GM10248 (cell line): Measurements from ENCODE around the gene B3GALT2.

ENCODE experiments used
- CTCF ChIA-PET: fragments of 300-600 bp; sonication (Branson Sonifier 250); formaldehyde crosslinking; extraction: SDS; loops from one replicate; lab custom pipeline; 2021; ENCODE audit warnings: antibody characterized with exemption; lab: Yijun Ruan, JAX
- POLR2A ChIA-PET: fragments of 350-650 bp; sonication (Branson Sonifier 250); formaldehyde crosslinking; extraction: SDS; loops from one replicate; lab custom pipeline; 2020; ENCODE audit warnings: antibody characterized with exemption; lab: Yijun Ruan, JAX
- DNase-seq: peaks from one replicate; pipeline ENCODE4 v3.0.0; 2012; ENCODE audit errors: extremely low spot score
- TF ChIP-seq, protein P1 (sequence below): IDR thresholded peaks from 2 replicates; pipeline ENCODE4 v1.5.1; 2012; ENCODE audit warnings: mild to moderate bottlenecking, low read depth; ENCODE audit errors: extremely low read depth, missing control alignments, control extremely low read depth

The B3GALT2 gene

DNA sequence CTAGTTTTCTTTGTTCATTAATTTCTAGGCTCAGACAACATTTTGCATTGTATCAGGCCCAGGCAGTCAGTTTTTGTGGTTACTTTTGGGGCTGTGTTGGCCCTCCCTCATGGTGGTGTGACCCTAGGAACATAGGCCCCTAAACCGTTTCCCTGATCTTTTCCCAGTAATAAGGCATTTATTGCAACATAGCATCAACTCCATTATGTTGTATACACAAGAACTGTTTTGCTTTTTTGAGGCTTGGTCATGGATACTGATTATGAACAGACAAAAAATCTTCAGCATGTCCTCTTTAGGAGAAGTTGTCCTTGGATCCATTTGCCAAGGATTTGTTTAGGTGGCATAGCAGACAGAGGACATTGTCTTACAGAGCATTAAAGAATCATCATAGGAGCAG lies 10.3 kb downstream of the B3GALT2 start:
- POLR2A ChIA-PET = no interaction called here
- TF ChIP-seq, protein P1, sequence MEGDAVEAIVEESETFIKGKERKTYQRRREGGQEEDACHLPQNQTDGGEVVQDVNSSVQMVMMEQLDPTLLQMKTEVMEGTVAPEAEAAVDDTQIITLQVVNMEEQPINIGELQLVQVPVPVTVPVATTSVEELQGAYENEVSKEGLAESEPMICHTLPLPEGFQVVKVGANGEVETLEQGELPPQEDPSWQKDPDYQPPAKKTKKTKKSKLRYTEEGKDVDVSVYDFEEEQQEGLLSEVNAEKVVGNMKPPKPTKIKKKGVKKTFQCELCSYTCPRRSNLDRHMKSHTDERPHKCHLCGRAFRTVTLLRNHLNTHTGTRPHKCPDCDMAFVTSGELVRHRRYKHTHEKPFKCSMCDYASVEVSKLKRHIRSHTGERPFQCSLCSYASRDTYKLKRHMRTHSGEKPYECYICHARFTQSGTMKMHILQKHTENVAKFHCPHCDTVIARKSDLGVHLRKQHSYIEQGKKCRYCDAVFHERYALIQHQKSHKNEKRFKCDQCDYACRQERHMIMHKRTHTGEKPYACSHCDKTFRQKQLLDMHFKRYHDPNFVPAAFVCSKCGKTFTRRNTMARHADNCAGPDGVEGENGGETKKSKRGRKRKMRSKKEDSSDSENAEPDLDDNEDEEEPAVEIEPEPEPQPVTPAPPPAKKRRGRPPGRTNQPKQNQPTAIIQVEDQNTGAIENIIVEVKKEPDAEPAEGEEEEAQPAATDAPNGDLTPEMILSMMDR = no peak
- CTCF ChIA-PET = no interaction called here
- DNase-seq = no peak

DNA sequence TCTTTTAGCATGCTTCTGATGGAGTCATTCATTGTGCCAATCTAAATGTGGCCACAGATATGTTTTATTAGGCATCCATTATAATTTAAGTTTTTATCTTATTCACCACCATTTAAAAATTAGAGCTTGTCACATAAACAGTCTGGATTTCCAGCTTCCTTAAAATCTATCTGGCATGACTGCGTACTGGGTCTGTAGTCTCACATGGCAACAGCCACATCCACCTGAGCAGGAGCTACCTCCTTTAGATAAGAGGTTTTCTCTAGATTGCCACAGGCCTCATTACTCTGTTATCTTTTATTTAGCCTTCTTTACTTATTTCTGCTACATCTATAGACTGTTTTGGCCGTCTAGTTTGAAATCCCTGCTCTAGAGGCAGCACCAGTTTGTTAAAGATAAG lies 29.1 kb downstream of the B3GALT2 start:
- ChIA-PET CTCF (interaction anchor here (1.1 to 1.5 kb wide), 3 partner anchors 14 to 34 kb away, joined by 3 read pairs; no protein-coding TSS in a partner anchor), POLR2A (no interaction called here)
- no peak for DNase-seq
- TF ChIP-seq, protein P1 = no peak

DNA sequence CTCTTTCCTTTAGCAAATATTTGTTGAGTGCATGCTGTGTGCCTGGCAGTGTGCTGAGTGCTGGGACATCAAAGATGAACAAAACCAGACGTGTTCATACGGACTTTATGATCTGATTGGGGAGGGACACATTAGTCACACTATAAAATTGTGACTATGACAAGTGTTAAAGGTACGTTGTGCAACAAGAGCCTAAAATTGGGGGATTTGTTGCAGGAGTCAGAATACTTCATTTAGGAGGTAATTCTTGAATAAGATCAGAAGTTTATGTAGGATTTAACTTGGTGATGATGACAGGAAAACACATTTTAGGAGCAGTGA lies 29.6 kb downstream of the B3GALT2 start:
- ChIA-PET POLR2A (no interaction called here), CTCF (interaction anchor here (0.8 to 1.8 kb wide), 5 partner anchors 13 to 37 kb away, joined by 3 to 5 read pairs (median 3); no protein-coding TSS in a partner anchor)
- TF ChIP-seq, protein P1 = no peak
- DNase-seq = no peak

DNA sequence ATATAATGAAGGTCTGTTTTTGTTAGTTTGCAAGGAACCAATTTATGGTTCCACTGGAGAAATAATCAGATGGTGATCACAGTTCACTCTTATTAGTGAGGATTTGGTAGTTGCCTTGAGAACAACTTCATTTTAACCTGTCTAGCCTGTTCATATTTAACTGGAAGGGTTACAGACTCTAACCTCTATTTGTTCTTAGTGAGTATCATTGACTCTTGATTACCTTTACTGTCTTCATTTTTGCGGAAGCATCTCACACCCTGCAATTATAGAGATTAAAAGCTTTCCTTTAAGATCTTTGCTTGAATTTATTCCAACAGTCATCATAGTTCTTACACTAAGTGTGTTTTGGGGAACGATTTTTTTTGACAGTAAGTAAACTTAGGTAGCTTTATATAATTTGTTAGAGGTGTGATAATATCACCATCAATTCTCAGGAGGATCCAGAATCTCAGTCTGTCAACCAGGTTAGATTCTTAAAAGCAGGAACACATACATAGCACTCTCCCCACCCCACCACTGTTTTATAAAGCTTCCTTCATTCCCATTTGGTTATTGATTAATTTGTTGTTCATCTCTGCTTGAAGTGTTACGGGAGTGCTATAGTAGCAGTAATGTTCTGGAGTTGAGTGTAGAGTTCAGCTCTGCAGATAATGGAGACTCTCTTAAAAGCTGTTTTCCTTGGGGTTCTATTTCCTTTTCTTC lies 30.1 kb downstream of the B3GALT2 start:
- DNase-seq = no peak
- TF ChIP-seq, protein P1 = no peak
- ChIA-PET POLR2A (no interaction called here), CTCF (interaction anchor here (0.7 to 1.8 kb wide), 5 partner anchors 21 to 36 kb away, joined by 3 to 5 read pairs (median 3); no protein-coding TSS in a partner anchor)

DNA sequence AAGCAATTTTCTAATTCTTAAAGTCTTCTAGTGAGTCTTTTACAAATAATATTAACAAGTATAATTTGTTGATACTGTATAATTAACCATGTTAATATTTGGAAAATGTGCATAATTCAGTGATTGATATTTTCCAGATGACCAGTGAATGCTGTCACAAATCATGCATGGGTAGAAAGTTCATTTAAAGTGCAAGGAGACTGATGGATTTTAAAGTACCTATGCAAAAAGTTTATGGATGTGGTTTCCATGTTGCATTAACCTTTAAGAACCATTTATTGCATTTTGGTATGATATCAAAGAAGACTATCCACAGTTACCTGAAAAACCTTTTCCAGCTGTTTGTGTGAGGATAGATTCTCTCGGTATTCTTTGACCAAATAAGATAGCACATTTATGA lies 41.4 kb downstream of the B3GALT2 start:
- ChIA-PET POLR2A (no interaction called here), CTCF (interaction anchor here (1.0 to 1.4 kb wide), 3 partner anchors 8 to 13 kb away, joined by 3 to 4 read pairs (median 4); no protein-coding TSS in a partner anchor)
- no peak for DNase-seq
- TF ChIP-seq, protein P1 = no peak

DNA sequence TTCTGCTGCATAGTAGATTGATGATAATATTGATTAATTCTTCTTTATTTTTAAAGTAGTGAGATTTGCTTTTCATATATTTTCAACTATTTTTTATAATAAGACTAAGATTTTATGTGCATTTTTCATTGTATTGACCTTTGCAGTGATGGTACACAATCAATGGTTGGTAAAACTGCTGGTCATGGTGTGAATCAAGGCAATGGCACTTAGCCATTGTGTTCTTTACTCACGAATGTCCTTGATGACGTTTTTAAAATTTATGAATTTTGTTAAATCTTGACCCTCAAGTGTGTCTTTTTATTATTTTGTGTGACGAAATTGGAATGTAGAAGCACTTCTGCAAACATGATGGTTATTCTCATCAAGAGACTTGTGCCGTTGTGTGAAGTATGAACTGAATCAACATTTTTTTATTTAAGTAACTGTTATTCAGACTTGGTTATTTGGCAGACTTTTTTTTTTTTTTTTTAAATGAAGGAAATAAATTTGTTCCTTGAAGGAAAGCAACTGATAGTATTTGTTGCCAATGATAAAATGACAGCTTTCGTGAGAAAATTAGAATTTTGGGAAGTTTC lies 42.0 kb downstream of the B3GALT2 start:
- no peak for DNase-seq
- POLR2A ChIA-PET = no interaction called here
- CTCF ChIA-PET = interaction anchor here (1.1 to 1.4 kb wide), 3 partner anchors 11 to 13 kb away, joined by 3 to 4 read pairs (median 3); no protein-coding TSS in a partner anchor
- TF ChIP-seq, protein P1 = no peak
